Spleen (tissue), 11 donors: Measurements from ENCODE around the gene KRT83. TPM values are rescaled to one million over a fixed set of nuclear protein-coding genes. Genes with fewer than 3 reads are reported as not detected.
"Not testable (repeated sequence)": the region's sequence is repeated elsewhere in the genome, so short reads cannot be mapped to it uniquely, and the experiment has no call there.

Experiments used
- DNase-seq: peaks from one replicate; pipeline ENCODE4 v3.0.0-alpha.2; 2020
- H3K27ac ChIP-seq, 8 donors: fragments of 200-600 bp; sonication (generic) in 7 of 8; 1 replicate in 4 of 8; 2 replicates in 4 of 8; pipeline versions ENCODE4 v1.5.0 to v1.8.0; 2016 to 2021; ENCODE audit warnings: inconsistent platforms in 4 of 8, mild to moderate bottlenecking in 4 of 8, moderate library complexity in 1 of 8
- H3K27me3 ChIP-seq, 7 donors: fragments of 200-600 bp; sonication (generic) in 6 of 7; replicated peaks in 1 of 7; 1 replicate in 4 of 7; 2 replicates in 3 of 7; pipeline versions ENCODE4 v1.5.0 to v1.8.0; 2016 to 2021; ENCODE audit warnings: inconsistent platforms in 3 of 7, mild to moderate bottlenecking in 1 of 7
- H3K36me3 ChIP-seq, 6 donors: fragments of 200-600 bp; sonication (generic) in 5 of 6; 1 replicate in 4 of 6; 2 replicates in 2 of 6; pipeline versions ENCODE4 v1.5.0 to v1.8.0; 2016 to 2021; ENCODE audit warnings: inconsistent platforms in 2 of 6
- H3K4me1 ChIP-seq, 6 donors: fragments of 200-600 bp; sonication (generic) in 5 of 6; 1 replicate in 3 of 6; 2 replicates in 3 of 6; pipeline versions ENCODE4 v1.5.0 to v1.8.0; 2016 to 2021; ENCODE audit warnings: inconsistent platforms in 3 of 6
- H3K4me3 ChIP-seq, 8 donors: fragments of 200-600 bp; sonication (generic) in 7 of 8; 1 replicate in 4 of 8; 2 replicates in 4 of 8; pipeline versions ENCODE4 v1.5.0 to v1.8.0; 2016 to 2021; ENCODE audit warnings: inconsistent platforms in 4 of 8, mild to moderate bottlenecking in 4 of 8, moderate library complexity in 2 of 8
- H3K9me3 ChIP-seq, 8 donors: fragments of 200-600 bp; sonication (generic) in 7 of 8; 1 replicate in 4 of 8; 2 replicates in 4 of 8; pipeline versions ENCODE4 v1.5.0 to v1.8.0; 2016 to 2021; ENCODE audit warnings: inconsistent platforms in 4 of 8
- CTCF ChIP-seq, 11 experiments: fragments of 200-600 bp in 7 of 11; fragments of 450-650 bp in 4 of 11; sonication (generic) in 4 of 11; IDR thresholded peaks in 8 of 11; conservative IDR thresholded peaks in 3 of 11; 1 replicate in 7 of 11; 2 replicates in 4 of 11; pipeline versions ENCODE4 v1.4.0 to v1.8.0; 2016 to 2021; ENCODE audit warnings: antibody characterized with exemption in 11 of 11, inconsistent platforms in 4 of 11, mild to moderate bottlenecking in 1 of 11
- POLR2A ChIP-seq, 3 donors: fragments of 450-650 bp; IDR thresholded peaks; one replicate each; pipeline ENCODE4 v1.5.1; 2017; ENCODE audit warnings: antibody characterized with exemption in 3 of 3, mild to moderate bottlenecking in 1 of 3
- POLR2AphosphoS5 ChIP-seq, 3 donors: sonication (generic); formaldehyde crosslinking; IDR thresholded peaks; one replicate each; pipeline ENCODE4 v1.5.1; 2017; ENCODE audit warnings: antibody characterized with exemption in 3 of 3
- WGBS, 5 donors: extraction: QIAGEN DNeasy Blood & Tissue Kit in 3 of 5; methylation state at CpG; one replicate each; pipeline versions ENCODE4 v1.1.5 to v1.1.7; 2013 to 2018; 5-methylcytosine and 5-hydroxymethylcytosine counted together
- intact Hi-C: fragments of 100-400 bp; cut with DNase I; formaldehyde crosslinking; loops from one replicate; pipeline ENCODE4 v1.15.0; 2023; ENCODE audit warnings: low total_unique reads
- polyA plus RNA-seq, 3 donors: library from polyadenylated mRNA; stranded (reverse); fragments of 200-250 nt; gene quantifications; one replicate each; pipeline ENCODE4 v1.2.1, GENCODE V29; 2013
- total RNA-seq, 7 donors: library from RNA; depleted of rRNA in 3 of 7; stranded (reverse); fragments of >200 nt in 3 of 7; fragmentation: NEBNext Ultra II Directional in 4 of 7; extraction: Animal tissue kit (Norgen Biotek cat#: 25700) in 4 of 7; gene quantifications; one replicate each; pipeline versions ENCODE4 v1.1.0 to v1.2.1, GENCODE V29; 2016 to 2021
- donor health status: healthy with polysubstance abuse.
- donor health status: DM: no; HTN: no; CAD: no; lungs with moderate emphysema.
- donor health status: DM: no; HTN: no; CAD: no.
- donor health status: Bipolar disorder and iron deficiency.
- donor health status: healthy.
- donor health status: DM: no; HTN: no; CAD: no.
- donor health status: DM: yes; HTN: yes; CAD: no.

KRT83 gene
- total and polyA plus RNA-seq, 10 donors: not detected

GRCh38 chr12:52346593-52346992, 25.4 kb upstream of the KRT83 start:
- Histone ChIP-seq H3K27ac (no peak overlapping the region), H3K9me3 (peaks cover 0 to 11% (median 0%) of the 10 kb centered on the region in 8 donors), H3K36me3 (no peaks in the 10 kb centered on the region), H3K4me3 (no peak overlapping the region), H3K4me1 (peaks cover 0 to 12% (median 4%) of the 10 kb centered on the region in 6 donors), H3K27me3 (peaks cover 0 to 17% (median 0%) of the 10 kb centered on the region in 7 donors)
- 15 to 49% (median 29%) methylated on average over 4 of the region's 4 CpGs for WGBS, 5 donors
- no peak for DNase-seq
- intact Hi-C loops: no loop called here
- TF ChIP-seq POLR2A (IDR thresholded peaks at IDR 0.05): no peak
- no peak for TF ChIP-seq POLR2AphosphoS5 (IDR thresholded peaks at IDR 0.05)
- no peak for TF ChIP-seq CTCF (IDR thresholded peaks at IDR 0.05 in 8 of 11, conservative IDR thresholded peaks at IDR 0.05 in 3 of 11)

- peaks cover 0 to 10% (median 0%) of the 10 kb centered on the region in 7 donors for H3K27me3 ChIP-seq
- H3K36me3 ChIP-seq, H3K4me3 ChIP-seq, H3K27ac ChIP-seq, H3K4me1 ChIP-seq, intact Hi-C loops: not testable (repeated sequence)
- peaks cover 0 to 11% (median 0%) of the 10 kb centered on the region in 8 donors for H3K9me3 ChIP-seq
- WGBS, 5 donors: 86 to 96% (median 90%) methylated on average over 8 of the region's 8 CpGs
- DNase-seq: peak; percentile 30
These were observed 23.8 kb upstream of the KRT83 start for GRCh38 chr12:52345041-52345440.

- Histone ChIP-seq H3K27me3 (peaks cover 0 to 8% (median 0%) of the 10 kb centered on the region in 7 donors), H3K36me3 (no peaks in the 10 kb centered on the region), H3K4me1 (no peaks in the 10 kb centered on the region), H3K9me3 (peaks cover 0 to 11% (median 0%) of the 10 kb centered on the region in 8 donors), H3K4me3 (no peak overlapping the region), H3K27ac (no peak overlapping the region)
- TF ChIP-seq POLR2A (IDR thresholded peaks at IDR 0.05) (no peak), CTCF (IDR thresholded peaks at IDR 0.05 in 8 of 11, conservative IDR thresholded peaks at IDR 0.05 in 3 of 11) (no peak), POLR2AphosphoS5 (IDR thresholded peaks at IDR 0.05) (no peak)
- intact Hi-C loops: no loop called here
- DNase-seq: peak; percentile 59
- 85 to 98% (median 93%) methylated on average over 6 to 12 of the region's 12 CpGs for WGBS, 5 donors
These were observed 22.9 kb upstream of the KRT83 start for GRCh38 chr12:52344111-52344510.

GRCh38 chr12:52343550-52343949, 22.4 kb upstream of the KRT83 start:
- TF ChIP-seq POLR2AphosphoS5 (IDR thresholded peaks at IDR 0.05) (no peak), CTCF (IDR thresholded peaks at IDR 0.05 in 8 of 11, conservative IDR thresholded peaks at IDR 0.05 in 3 of 11) (no peak), POLR2A (IDR thresholded peaks at IDR 0.05) (no peak)
- Histone ChIP-seq H3K4me1 (no peaks in the 10 kb centered on the region), H3K36me3 (no peaks in the 10 kb centered on the region), H3K9me3 (peaks cover 0 to 11% (median 0%) of the 10 kb centered on the region in 8 donors), H3K27ac (no peak overlapping the region), H3K27me3 (peaks cover 0 to 10% (median 0%) of the 10 kb centered on the region in 7 donors), H3K4me3 (no peak overlapping the region)
- intact Hi-C loops: no loop called here
- WGBS, 5 donors: 68 to 100% (median 92%) methylated on average over 2 of the region's 2 CpGs
- DNase-seq: peak; percentile 49
